CD14-positive monocyte (primary cell): Measurements from ENCODE around the gene SRSF4. TPM values are rescaled to one million over a fixed set of nuclear protein-coding genes. Genes with fewer than 3 reads are reported as not detected.

Experiments used
- DNase-seq, 3 donors: peaks; one replicate each; pipeline ENCODE4 v3.0.0-alpha.2; 2011 to 2022
- H2AFZ ChIP-seq: 2 replicates; pipeline ENCODE4 v1.6.0; 2012; ENCODE audit warnings: mild to moderate bottlenecking, low read depth, low read length, inconsistent platforms; ENCODE audit not compliant: insufficient read depth, poor library complexity, severe bottlenecking
- H3K27ac ChIP-seq, 2 donors: 1 replicate in 1 of 2; 2 replicates in 1 of 2; pipeline ENCODE4 v1.5.1; 2012 to 2013; ENCODE audit warnings: low read length in 2 of 2, control low read depth in 1 of 2, inconsistent platforms in 1 of 2, low read depth in 1 of 2, mild to moderate bottlenecking in 1 of 2
- H3K27me3 ChIP-seq, 2 donors: one replicate each; pipeline versions ENCODE4 v1.6.0 to v1.6.1; 2011 to 2013; ENCODE audit warnings: low read length in 2 of 2; ENCODE audit not compliant: control insufficient read depth in 2 of 2, insufficient read depth in 2 of 2
- H3K36me3 ChIP-seq, 2 donors: replicated peaks in 1 of 2; 1 replicate in 1 of 2; 2 replicates in 1 of 2; pipeline versions ENCODE4 v1.5.1 to v1.6.1; 2012 to 2013; ENCODE audit warnings: low read length in 2 of 2, control low read depth in 1 of 2, inconsistent platforms in 1 of 2, mild to moderate bottlenecking in 1 of 2; ENCODE audit not compliant: insufficient read depth in 2 of 2, control insufficient read depth in 1 of 2
- H3K4me1 ChIP-seq, 2 donors: 1 replicate in 1 of 2; 2 replicates in 1 of 2; pipeline versions ENCODE4 v1.5.1 to v1.6.1; 2012 to 2013; ENCODE audit warnings: low read length in 2 of 2, control low read depth in 1 of 2, inconsistent platforms in 1 of 2, mild to moderate bottlenecking in 1 of 2, moderate library complexity in 1 of 2; ENCODE audit not compliant: insufficient read depth in 2 of 2, control insufficient read depth in 1 of 2
- H3K4me2 ChIP-seq: replicated peaks from 2 replicates; pipeline ENCODE3; 2012; ENCODE audit warnings: low read length, moderate library complexity, mild to moderate bottlenecking; ENCODE audit not compliant: poor library complexity, severe bottlenecking; ENCODE audit errors: extremely low read depth
- H3K4me3 ChIP-seq, 3 experiments: fragments of 200-600 bp in 1 of 3; sonication (generic) in 1 of 3; replicated peaks in 1 of 3; 1 replicate in 2 of 3; 2 replicates in 1 of 3; pipeline ENCODE4 v1.5.1; 2011 to 2013; ENCODE audit warnings: low read length in 3 of 3, mild to moderate bottlenecking in 3 of 3, control low read depth in 2 of 3, low read depth in 2 of 3, inconsistent platforms in 1 of 3, moderate library complexity in 1 of 3
- H3K79me2 ChIP-seq: 2 replicates; pipeline ENCODE4 v1.6.0; 2012; ENCODE audit warnings: mild to moderate bottlenecking, control low read depth, inconsistent platforms, low read length, moderate library complexity; ENCODE audit not compliant: insufficient read depth
- H3K9ac ChIP-seq: 2 replicates; pipeline ENCODE4 v1.6.0; 2017; ENCODE audit warnings: low read length, mild to moderate bottlenecking; ENCODE audit not compliant: insufficient read depth, poor library complexity, severe bottlenecking
- H3K9me3 ChIP-seq, 2 donors: replicated peaks in 1 of 2; 1 replicate in 1 of 2; 2 replicates in 1 of 2; pipeline versions ENCODE4 v1.5.1 to v1.6.1; 2012 to 2013; ENCODE audit warnings: low read length in 2 of 2, control low read depth in 1 of 2; ENCODE audit not compliant: control insufficient read depth in 1 of 2, insufficient read depth in 1 of 2
- H4K20me1 ChIP-seq: 2 replicates; pipeline ENCODE4 v1.6.0; 2012; ENCODE audit warnings: mild to moderate bottlenecking, low read length, control low read depth, moderate library complexity; ENCODE audit not compliant: insufficient read depth
- H3K27ac Mint-ChIP-seq, 7 donors: one replicate each; pipeline ENCODE4 v1.8.0; 2020; ENCODE audit warnings: mild to moderate bottlenecking in 7 of 7, mixed read lengths in 7 of 7, moderate library complexity in 6 of 7, inconsistent platforms in 2 of 7
- H3K27me3 Mint-ChIP-seq, 3 donors: one replicate each; pipeline ENCODE4 v1.8.0; 2021 to 2022; ENCODE audit warnings: low read depth in 3 of 3, mild to moderate bottlenecking in 3 of 3, mixed read lengths in 3 of 3, moderate library complexity in 3 of 3, inconsistent platforms in 1 of 3
- H3K36me3 Mint-ChIP-seq, 2 donors: one replicate each; pipeline ENCODE4 v1.8.0; 2020; ENCODE audit warnings: mixed read lengths in 2 of 2, inconsistent platforms in 1 of 2, mild to moderate bottlenecking in 1 of 2
- H3K4me1 Mint-ChIP-seq: one replicate; pipeline ENCODE4 v1.8.0; 2020; ENCODE audit warnings: mild to moderate bottlenecking, mixed read lengths
- H3K4me3 Mint-ChIP-seq, 2 donors: one replicate each; pipeline ENCODE4 v1.8.0; 2020; ENCODE audit warnings: mild to moderate bottlenecking in 2 of 2, mixed read lengths in 2 of 2, moderate library complexity in 1 of 2
- H3K9me3 Mint-ChIP-seq, 7 donors: one replicate each; pipeline ENCODE4 v1.8.0; 2020 to 2022; ENCODE audit warnings: mixed read lengths in 7 of 7, mild to moderate bottlenecking in 6 of 7, moderate library complexity in 6 of 7, inconsistent platforms in 2 of 7
- WGBS: methylation state at CpG from one replicate; pipeline ENCODE4 v1.1.5; 2013; ENCODE audit warnings: missing lambda C conversion rate; ENCODE audit not compliant: insufficient coverage; 5-methylcytosine and 5-hydroxymethylcytosine counted together
- intact Hi-C, 2 donors: fragments of 100-400 bp; cut with micrococcal nuclease; formaldehyde crosslinking; loops; one replicate each; pipeline versions ENCODE4 v1.15.0 to v1.15.1; 2023
- polyA plus RNA-seq, 3 donors: library from polyadenylated mRNA; depleted of rRNA in 1 of 3; unstranded in 2 of 3; stranded (reverse) in 1 of 3; fragments of 300-500 nt in 2 of 3; fragments of >200 nt in 1 of 3; fragmentation: Illumina TruSeq in 2 of 3; gene quantifications; 1 replicate in 2 of 3; 2 replicates in 1 of 3; pipeline ENCODE4 v1.2.3, GENCODE V29; 2012 to 2021
- TF ChIP-seq, protein P1 (sequence below): fragments of 200-600 bp; IDR thresholded peaks from one replicate; pipeline ENCODE4 v1.8.0; 2022; ENCODE audit warnings: antibody characterized with exemption, mild to moderate bottlenecking

Gene SRSF4
- polyA plus RNA-seq, 3 donors: 38.4 to 66.8 (median 55.5) TPM

DNA sequence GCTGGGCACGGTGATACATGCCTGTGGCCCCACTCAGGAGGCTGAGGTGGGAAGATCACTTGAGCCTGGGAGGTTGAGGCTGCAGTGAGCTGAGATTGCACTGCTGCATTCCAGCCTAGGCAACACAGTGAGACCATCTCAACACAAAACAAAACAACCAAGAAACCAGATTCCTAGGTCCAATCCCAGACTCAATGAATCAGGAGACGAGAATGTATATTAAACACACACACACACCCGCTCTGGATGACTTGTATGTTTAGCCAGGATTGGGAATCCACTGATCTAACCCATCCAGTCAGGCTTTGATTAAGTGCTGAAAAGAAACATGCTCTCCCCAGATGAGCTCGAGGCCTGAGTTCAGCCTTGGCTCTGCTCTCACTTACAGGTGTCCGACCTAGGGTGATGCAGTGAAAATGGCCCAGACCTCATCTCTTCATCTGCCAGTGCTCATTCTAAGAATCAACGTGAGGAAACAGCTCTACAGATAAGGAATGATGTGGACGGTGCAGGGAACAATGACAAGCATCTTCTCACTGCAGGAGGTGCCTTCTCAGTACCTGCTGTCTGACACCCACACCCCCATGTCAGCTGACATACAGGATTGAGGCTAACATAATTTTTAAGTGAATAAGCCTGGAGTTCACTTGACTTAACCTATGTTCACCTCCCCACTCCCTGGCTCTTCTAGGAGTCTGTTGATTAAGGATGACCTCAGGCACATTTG, 15.3 kb upstream of the SRSF4 start:
- no peaks in the 10 kb centered on the region for H3K27me3 Mint-ChIP-seq
- intact Hi-C loops: no loop called here
- DNase-seq: no peak
- H4K20me1 ChIP-seq: no peaks in the 10 kb centered on the region
- H3K4me3 Mint-ChIP-seq: no peak overlapping the region
- H3K27ac ChIP-seq: no peak overlapping the region
- no peak overlapping the region for H2AFZ ChIP-seq
- H3K36me3 Mint-ChIP-seq: peaks cover 29 to 36% of the 10 kb centered on the region in 2 donors
- no peaks in the 10 kb centered on the region for H3K9me3 ChIP-seq
- no peaks in the 10 kb centered on the region for H3K79me2 ChIP-seq
- H3K36me3 ChIP-seq: peaks cover 17 to 40% of the 10 kb centered on the region in 2 donors
- peaks cover 12 to 14% of the 10 kb centered on the region in 2 donors for H3K4me1 ChIP-seq
- H3K4me1 Mint-ChIP-seq: peaks cover 12% of the 10 kb centered on the region
- H3K27me3 ChIP-seq: no peaks in the 10 kb centered on the region
- H3K9me3 Mint-ChIP-seq: no peaks in the 10 kb centered on the region
- WGBS: 93% methylated on average over 4 of the region's 7 CpGs
- H3K4me3 ChIP-seq: no peak overlapping the region
- TF ChIP-seq, protein P1, sequence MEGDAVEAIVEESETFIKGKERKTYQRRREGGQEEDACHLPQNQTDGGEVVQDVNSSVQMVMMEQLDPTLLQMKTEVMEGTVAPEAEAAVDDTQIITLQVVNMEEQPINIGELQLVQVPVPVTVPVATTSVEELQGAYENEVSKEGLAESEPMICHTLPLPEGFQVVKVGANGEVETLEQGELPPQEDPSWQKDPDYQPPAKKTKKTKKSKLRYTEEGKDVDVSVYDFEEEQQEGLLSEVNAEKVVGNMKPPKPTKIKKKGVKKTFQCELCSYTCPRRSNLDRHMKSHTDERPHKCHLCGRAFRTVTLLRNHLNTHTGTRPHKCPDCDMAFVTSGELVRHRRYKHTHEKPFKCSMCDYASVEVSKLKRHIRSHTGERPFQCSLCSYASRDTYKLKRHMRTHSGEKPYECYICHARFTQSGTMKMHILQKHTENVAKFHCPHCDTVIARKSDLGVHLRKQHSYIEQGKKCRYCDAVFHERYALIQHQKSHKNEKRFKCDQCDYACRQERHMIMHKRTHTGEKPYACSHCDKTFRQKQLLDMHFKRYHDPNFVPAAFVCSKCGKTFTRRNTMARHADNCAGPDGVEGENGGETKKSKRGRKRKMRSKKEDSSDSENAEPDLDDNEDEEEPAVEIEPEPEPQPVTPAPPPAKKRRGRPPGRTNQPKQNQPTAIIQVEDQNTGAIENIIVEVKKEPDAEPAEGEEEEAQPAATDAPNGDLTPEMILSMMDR: no peak
- no peak overlapping the region for H3K27ac Mint-ChIP-seq
- no peak overlapping the region for H3K9ac ChIP-seq
- H3K4me2 ChIP-seq: no peak overlapping the region

DNA sequence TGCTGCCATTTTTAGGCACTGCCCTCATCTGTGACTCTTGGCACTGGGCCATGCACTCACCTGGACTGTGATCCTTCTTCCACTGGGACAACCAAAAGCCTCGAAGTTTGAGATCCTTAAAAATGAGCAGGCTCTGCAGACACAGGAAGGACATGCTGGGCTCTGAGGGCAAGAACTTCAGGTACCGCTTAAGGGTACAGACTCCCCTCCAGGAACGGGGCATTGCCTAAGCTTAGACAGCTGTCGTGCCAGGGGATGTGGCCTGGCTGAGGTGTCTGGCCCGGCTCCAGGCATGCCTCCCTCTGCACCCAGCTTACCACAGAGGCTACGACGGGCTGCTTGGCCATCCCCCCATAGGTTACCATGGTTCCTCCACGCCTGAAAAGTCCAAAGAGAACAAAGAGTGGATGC, 14.2 kb upstream of the SRSF4 start:
- H3K4me1 Mint-ChIP-seq: peaks cover under 1% of the 10 kb centered on the region
- no peaks in the 10 kb centered on the region for H3K79me2 ChIP-seq
- 2% methylated on average over 5 of the region's 8 CpGs for WGBS
- no peak overlapping the region for H3K27ac ChIP-seq
- no peak overlapping the region for H3K27ac Mint-ChIP-seq
- H3K9me3 Mint-ChIP-seq: peaks cover 0 to 2% (median 0%) of the 10 kb centered on the region in 7 donors
- no peak overlapping the region for H3K9ac ChIP-seq
- H4K20me1 ChIP-seq: no peaks in the 10 kb centered on the region
- intact Hi-C loops: no loop called here
- H3K9me3 ChIP-seq: no peaks in the 10 kb centered on the region
- no peak overlapping the region for H3K4me3 ChIP-seq
- H3K36me3 ChIP-seq: peaks cover 17 to 40% of the 10 kb centered on the region in 2 donors
- H3K27me3 ChIP-seq: no peaks in the 10 kb centered on the region
- H2AFZ ChIP-seq: no peak overlapping the region
- H3K4me1 ChIP-seq: peaks cover under 1 to 2% of the 10 kb centered on the region in 2 donors
- H3K4me3 Mint-ChIP-seq: no peak overlapping the region
- no peak for DNase-seq
- no peak overlapping the region for H3K4me2 ChIP-seq
- H3K36me3 Mint-ChIP-seq: peaks cover 25 to 35% of the 10 kb centered on the region in 2 donors
- TF ChIP-seq, protein P1: no peak
- no peaks in the 10 kb centered on the region for H3K27me3 Mint-ChIP-seq
